Eye (tissue), 1 donor: ENCODE data around the gene SPART.
"Not testable (repeated sequence)": the region's sequence is repeated elsewhere in the genome, so short reads cannot be mapped to it uniquely, and the experiment has no call there.

Source experiments
- DNase-seq: peaks from one replicate; pipeline ENCODE4 v3.0.0-alpha.2; 2015

The SPART gene

DNA sequence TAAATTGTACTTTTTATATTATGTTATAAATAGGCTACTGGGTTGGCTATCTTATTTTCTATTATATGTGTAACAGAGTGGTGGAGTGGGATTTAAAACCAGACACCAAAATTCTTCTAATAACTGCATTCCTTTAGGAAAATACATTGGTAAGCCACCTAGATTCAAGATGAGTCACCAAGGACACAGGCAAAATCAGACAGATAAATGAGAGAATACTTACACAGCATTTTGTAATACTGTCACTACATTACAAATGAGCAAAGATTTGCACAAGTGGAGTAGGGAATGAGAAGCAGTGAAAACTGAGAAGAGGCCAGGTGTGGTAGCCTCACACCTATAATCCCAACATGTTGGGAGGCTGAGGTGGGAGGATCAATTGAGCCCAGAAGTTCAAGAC, 6.2 kb upstream of the SPART start:
- no peak for DNase-seq

DNA sequence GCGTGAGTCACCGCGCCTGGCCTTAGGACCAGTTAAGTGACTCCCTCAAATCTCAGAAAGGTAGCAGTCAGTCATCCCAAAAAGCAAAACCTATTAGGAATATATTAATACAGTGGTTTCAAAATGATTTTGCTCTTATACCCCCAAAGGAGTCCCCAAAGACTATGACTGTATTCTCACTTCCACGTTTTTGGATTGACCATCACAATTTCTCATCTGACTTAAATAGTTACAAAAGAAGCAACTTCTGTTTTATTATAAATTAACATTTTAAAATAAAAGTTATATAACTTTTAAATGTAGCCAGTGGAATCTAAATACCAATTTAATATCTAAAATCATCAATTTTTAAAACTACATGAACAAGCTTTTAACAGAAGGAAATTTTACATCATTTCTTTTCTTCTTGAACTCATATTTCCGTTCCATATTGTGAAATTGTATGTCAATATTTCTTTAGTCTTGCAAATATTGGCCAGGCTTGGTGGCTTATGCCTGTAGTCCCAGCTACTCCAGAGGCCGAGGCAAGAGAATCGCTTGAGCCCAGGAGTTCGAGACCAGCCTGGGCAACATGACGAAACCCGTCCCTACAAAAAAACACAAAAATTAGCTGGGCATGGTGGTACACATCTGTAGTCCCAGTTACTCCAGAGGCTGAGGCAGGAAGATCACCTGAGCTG, 1.5 kb upstream of the SPART start:
- DNase-seq, result no peak

DNA sequence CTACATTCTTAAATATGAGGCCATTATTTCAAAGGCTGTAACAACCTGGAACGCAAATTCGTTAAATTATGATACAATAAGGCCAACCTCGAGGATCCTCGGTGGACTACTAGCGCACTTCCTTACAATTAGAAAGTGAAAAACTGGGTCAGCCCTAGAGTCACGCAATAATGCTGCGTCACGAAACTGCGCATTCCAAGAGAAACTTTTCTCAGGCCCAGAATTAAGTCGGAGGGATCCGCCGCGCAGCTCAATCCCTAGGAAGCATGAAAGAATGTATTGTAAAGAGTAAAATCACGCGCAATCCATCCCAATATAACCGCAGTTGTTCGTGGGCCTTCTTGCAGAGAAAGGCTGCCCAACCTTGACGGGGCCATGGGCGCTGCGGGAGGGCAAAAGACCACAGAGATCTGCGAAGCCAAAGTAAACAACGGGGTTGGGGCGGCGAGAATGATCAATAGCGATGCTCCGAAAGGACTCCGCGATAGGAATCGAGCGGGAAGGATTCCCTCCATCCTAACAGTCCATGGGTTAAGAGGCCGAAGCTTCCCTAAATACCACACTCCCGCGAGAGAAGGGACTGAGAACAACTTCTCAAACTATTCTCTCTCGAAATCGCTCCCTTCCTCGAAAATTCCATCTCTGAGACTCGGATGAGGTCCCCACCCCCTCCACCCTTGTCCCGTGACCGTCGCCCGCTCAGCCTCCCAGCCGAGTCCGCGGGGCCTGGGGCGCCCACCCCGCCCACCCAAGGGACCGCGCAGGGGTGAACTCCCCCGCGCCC, 564 bp downstream of the SPART start:
- peak; percentile 93 for DNase-seq

DNA sequence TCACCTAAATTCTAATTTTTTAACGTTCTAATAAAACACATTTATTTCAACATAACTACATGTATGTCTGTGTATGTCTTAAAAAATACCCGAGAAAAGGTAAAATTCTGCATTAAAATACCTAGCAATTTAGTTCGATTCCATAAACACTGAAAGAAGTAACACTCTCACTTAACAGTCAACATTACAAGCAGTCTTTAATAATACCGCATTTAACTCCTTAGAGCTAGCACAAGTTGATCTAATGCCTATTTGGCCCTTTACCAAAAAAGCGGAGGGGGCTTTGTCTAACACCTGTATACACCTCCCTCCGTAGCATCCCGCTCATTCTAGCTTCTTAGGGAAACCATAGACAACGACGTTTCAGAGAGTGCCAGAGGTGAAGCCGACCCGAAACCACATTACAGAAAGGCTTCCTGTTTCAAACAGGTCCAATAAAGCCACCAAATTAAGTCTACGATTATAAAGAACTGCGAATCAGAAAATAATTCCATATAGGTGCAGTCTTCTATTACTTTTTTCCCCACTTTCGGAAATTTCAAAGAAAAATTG, 1.2 kb downstream of the SPART start:
- peak; percentile 72 for DNase-seq

DNA sequence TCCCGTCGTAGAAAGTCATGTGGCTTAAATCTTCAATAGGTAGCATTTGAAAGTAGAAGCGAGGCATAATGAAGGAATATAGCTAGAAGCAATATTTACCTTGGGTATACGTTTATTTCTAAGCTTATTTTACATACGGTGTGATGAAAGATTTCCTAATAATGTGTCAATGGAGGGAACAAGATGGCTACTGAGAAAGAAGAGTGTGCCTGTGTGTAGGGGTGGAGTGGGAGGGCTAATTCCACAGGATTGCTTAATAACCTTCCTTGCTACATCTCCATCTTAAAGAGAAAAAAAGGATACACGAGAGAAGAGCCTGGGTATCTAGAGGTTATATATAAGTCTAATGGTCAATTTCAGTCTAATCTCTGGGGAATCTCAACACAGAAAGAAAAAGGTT, 2.0 kb downstream of the SPART start:
- DNase-seq, result peak; percentile 44

DNA sequence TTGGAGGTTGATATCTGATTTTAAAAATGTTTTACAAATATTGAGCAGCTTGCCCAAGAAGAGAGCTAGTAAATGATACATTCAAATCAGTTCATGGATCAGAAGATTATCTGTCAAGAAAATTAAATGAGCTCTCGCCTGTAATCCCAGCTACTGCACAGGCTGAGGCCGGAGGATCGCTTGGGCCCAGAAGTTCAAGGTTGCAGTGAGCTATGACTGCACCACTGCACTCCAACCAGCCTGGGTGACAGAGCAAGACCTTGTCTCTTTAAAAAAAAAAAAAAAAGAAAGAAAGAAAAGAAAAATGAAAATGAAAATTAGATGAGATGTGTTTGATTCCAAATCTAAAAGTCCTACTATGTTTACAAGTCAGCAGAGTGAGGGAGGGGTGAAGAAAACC, 2.4 kb downstream of the SPART start:
- DNase-seq, result no peak

DNA sequence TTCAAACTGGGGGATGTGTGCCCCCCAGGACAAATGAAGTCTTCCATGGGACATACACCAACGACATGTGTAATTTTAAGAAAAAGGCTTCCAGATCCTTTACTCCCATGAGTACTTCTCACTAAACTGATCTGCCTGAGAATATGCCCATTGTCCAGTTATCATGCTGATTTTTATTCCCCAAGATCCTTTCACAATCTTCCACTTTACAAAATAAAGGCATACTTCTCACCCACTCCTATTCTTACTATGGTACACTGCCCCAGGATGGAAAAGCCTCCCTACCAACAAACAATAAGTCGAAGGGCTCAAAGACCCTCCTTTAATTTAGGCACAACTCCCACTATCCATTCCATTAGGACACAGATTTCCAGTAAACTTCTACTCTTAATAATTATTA, 3.5 kb downstream of the SPART start:
- DNase-seq, result no peak

DNA sequence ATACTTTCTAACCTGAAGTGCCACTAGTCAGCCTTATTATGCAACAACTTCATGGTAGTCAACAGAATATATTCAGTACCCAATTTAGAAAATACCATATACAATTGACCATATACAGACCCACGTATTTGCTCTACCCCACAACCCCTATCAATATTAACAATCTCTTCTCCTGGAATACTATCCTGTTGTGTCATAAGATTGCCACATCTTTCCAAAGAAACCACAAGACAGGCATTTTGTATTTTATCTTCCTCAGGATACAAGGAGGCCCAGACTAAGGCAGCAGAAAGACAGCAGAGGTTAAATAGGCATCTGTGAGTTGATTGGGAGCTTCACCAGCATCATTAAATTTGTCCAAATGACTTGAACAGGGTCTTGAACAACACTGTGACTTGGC, 4.5 kb downstream of the SPART start:
- no peak for DNase-seq

DNA sequence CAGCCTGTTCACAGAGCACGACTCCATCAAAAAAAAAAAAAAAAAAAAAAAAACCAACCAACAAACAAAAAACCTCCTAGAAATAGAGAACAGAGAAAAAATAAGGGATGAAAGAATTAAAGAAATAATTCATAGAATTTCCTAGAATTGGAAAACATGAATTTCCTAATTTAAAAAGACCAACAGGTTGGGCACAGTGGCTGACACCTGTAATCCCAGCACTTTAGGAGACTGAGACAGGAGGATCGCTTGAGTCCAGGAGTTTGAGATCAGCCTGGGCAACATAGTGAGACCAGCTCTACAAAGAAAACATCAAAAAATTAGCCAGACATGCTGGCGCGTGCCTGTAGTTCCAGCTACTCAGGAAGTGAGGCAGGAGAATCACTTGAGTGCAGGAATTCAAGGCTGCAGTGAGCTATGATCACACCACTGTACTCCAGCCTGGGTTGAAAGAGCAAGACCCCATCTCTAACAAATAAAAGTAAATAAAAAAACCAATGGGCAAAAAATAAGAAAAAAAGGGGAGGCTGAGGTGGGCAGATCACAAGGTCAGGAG, 6.5 kb downstream of the SPART start:
- no peak for DNase-seq

DNA sequence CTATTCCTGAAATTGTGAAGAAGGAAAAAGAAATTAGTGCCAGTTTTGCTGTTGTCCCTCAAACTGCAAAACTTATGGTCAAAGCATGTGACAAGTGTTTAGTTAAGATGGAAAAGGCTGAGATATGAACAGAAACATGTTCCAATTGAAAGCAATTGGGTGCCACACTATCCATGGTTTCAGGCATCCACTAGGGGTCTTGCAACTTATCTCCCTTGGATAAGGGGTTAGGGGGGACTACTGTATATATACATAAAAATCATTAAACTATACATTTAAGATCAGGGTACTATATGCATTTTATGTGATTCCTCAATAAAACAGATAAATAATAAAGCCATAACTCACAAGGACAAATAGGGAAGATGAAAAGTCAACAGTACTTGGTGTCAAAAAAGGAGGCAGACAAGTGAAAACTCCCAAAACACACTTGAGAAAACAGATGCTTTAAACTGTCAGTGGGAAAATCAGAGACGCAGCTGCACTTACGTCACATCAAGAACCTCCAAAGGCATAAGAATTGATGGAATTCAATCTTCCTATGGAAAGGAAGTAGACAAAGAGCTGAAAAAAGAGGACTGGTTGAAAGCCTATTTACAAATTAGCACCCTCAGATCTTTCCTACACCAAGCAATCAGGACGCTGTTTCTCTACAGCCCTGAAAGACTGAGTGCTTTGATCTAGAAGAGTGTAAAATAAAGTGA, 8.1 kb downstream of the SPART start:
- no peak for DNase-seq

DNA sequence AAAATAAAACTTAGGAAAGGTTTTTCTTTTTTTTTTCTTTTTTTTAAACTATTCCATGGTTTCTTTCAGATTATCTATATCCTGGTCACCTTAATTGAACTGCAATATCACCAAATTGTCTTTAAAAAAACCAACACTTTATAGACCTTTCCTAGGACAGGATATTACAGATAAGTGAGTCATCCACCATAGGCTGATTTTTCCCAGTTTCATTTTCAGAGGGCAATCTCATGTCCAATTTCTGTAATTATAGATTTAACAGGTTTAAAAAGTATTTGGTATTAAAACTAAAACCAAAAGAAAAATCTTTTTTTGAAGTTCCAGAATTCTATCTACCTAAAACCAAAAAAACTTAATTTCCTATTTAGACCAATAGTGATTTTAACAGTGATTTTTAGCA, 13.2 kb downstream of the SPART start:
- no peak for DNase-seq

DNA sequence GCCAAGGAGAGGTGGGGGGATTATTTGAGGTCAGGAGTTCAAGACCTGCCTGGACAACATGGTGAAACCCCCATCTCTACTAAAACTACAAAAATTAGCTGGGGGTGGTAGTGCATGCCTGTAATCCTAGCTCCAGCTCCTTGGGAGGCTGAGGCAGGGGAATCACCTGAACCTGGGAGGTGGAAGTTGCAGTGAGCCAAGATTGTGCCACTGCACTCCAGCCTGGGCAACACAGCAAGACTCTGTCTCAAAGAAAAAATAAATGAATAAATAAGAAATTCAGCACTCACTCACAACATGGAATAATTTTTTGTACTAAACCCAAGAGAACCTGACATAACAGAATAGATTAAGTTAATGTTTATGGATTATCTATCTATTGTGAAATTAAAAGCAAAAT, 13.9 kb downstream of the SPART start:
- not testable (repeated sequence) for DNase-seq

DNA sequence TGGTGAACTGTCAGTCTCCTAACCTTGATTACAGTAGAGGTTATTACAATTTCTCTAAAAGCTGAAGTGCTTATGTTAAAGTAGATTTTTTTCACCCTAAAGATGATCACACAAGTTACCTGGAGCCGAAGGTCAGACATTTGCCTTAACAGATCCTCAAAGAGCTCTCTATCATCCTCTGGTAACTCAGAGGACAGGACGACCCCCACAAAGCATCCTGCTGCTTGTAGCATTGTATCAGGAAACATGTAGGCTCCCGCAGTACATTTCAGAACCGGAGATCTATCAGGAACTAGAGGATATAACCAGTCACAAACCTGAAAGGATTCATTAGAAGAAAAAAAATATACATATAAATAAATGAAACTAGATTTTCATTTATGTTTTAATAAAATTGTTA, 14.9 kb downstream of the SPART start:
- DNase-seq, result no peak

DNA sequence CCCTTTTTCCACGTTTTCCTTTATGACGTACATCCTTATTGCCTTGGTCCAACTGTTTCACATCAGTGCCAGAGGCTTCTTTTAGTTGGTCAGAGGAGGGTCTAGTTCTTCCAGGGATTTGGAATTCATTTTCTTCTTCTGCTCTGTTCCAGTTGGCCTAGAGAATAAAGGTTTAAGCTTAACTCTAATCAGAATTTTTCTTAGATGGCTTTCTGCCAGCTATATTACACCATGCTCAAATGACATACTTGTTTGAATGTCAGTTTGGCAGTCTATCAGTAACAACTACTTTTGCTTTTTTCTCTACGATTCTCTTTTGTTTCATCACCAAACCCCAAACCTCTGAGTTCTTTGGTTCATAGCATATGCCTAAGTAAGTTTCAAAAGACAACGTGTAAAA, 16.8 kb downstream of the SPART start:
- peak; percentile 23 for DNase-seq

DNA sequence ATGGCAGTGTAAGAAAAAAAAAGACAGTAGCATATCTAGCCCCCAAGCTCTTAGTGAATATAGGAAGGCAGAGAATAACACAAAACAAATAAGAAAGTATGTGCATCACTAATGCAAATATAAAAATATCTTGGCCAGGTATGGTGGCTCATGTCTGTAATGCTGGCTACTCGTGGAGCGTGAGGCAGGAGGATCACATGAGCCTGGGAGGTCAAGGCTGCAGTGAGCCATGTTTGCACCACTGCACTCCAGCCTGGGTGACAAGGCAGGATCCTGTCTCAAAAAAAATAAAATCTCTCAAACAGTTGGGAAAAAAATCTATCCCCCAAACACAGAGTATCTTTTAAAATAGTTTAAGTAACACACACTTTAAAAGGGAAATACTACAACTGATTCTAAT, 17.4 kb downstream of the SPART start:
- DNase-seq, result no peak

DNA sequence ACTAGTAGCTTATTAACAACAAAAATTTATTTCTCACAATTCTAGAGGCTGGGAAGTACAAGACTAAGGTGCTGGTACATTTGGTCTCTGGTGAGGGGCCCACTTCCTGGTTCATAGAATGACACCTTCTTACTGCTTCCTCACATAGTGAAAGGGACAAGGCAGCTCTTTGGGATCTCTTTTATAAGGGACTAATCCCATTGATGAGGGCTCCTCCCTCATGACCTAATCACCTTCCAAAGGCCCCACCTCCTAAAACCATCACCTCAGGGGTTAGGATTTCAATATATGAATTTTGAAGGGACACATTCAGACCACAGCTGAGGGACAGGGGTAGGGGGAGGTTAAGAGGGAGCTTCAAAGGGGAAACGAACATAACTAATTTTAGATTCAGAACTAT, 20.3 kb downstream of the SPART start:
- DNase-seq, result no peak

DNA sequence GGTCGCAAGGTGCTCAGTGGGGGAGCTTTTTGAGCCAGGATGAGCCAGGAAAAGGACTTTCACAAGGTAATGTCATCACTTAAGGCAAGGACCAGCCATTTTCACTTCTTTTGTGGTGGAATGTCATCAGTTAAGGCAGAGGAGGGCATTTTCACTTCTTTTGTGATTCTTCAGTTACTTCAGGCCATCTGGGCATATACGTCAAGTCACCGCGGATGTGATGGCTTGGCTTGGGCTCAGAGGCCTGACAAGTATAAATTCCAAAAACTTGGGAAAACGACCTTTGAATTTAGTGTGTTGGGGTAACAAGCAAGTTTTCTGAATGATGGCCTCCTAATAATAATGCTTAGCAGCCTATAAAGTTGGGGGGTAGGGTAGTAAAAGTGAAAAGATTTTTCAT, 21.3 kb downstream of the SPART start:
- DNase-seq, result not testable (repeated sequence)

DNA sequence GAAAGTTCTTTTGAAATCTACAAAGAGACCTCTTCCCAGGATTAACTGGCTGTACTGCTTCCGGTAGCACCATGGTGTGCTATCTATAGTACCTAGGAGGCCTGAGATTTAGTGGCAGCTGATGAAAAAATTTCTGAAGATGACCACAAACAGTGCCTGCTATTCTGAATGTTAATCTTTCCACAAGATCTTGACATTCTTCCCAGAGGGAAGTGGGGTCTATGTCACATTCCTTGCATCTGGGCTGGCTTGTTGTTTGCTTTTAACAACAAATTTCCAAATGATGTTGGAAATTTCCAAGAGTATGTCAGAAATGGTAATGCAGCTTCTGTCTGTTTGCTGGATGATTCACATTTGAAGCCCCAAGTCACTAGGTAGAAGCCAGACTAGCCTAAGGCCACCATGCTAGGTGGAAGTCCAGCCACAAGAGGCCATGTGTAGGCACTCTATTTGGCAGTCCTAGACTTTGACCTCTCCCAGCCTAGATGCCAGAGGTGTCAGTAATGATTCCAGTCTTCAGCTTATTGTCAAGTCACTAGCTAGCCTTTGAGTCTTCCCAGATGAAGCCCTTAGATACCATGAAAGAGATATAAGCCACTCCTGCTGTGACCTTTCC, 22.1 kb downstream of the SPART start:
- DNase-seq, result no peak

DNA sequence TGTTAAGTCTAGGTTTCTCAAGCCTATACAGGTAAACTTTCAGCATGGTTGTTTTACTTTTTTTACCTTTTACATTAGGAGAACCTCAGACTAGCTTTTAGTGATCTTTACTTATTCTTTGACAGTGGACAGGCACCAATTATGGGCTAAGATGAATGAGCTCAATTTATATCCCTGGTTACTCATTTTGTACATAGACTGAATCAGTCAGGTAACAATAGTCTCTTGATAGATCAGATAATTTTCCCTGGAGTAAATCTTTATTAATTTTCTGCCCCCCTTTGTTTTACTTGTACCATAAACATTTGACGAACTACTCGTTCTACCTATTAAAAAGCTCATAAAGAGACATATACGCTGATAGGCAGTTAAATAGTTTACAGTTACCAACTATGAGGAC, 22.8 kb downstream of the SPART start:
- no peak for DNase-seq

DNA sequence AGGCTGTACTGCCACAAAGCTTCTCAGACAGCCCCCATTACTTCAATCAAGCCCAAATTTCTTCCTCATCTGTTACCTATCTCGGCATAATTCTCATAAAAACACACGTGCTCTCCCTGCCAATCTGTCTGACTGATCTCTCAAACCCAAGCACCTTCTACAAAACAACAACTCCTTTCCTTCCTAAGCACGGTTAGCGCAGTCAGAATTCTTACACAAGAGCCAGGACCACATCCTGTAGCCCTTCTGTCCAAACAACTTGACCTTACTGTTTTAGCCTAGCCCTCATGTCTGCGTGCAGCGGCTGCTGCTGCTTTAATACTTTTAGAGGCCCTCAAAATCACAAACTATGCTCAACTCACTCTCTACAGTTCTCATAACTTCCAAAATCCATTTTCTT, 26.4 kb downstream of the SPART start:
- not testable (repeated sequence) for DNase-seq

DNA sequence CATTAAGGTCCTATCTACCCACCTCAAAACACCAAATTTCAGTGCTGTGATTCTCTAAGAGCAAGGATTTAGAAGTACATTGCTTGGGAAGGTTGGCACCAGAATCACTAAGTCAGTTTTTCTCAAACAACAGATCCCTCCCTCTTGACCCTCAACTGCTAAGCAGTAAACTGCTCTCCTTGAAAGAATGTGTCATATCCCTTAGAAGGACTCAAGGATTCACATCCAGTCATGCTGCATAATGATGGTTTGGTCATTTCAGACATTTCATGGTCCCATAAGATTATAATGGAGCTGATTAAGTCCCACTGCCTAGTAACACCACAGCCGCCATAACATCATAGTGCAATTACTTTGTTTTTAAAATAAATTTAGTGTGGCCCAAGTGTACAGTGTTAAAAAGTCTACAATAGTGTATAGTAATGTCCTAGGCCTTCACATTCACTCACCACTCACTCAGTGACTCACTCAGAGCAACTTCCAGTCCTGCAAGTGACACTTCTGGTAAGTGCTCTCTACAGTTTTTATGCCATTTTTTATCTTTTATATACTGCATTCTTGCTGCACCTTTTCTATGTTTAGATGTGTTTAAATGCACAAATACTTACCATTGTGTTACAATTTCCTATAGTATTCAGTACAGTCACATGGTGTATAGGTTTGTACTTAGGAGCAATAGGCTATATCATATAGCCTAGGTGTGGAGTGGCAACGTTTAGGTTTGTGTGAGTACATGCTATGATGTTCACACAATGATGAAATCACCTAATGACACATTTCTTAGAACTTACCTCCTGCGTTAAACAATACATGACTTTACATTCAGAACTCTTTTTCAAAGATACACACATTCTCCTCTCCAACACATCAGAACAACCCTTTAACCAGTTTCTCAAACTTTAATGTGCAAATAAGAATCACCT, 32.9 kb downstream of the SPART start:
- DNase-seq, result no peak
